ENCODE data around the gene OPCML. TPM values are rescaled to one million over a fixed set of nuclear protein-coding genes. Genes with fewer than 3 reads are reported as not detected.

Gene OPCML
- total RNA-seq, 1 donor = not detected

DNA sequence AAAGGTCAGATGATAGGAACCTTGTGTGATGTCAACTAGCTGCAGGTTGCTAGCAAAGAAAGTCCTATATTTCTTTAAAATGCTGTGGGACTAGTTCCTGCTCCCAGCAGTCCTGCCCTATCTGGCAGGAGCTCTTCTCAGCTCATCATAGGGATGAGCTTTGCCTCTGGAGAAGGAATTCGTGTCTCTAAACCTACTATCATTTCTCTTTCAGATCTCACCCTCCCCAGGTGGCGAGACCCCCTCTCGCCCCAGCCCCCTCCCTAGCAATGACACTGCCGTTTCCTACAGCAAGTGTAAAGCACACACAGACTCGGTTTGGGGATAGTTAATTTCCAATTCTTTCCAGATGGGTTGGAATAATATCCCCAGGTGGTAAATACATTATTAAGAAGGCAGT, 533.3 kb downstream of the OPCML start:
- DNase-seq (ENCODE audit: low read depth) = no peak
- TF ChIP-seq, protein P1, sequence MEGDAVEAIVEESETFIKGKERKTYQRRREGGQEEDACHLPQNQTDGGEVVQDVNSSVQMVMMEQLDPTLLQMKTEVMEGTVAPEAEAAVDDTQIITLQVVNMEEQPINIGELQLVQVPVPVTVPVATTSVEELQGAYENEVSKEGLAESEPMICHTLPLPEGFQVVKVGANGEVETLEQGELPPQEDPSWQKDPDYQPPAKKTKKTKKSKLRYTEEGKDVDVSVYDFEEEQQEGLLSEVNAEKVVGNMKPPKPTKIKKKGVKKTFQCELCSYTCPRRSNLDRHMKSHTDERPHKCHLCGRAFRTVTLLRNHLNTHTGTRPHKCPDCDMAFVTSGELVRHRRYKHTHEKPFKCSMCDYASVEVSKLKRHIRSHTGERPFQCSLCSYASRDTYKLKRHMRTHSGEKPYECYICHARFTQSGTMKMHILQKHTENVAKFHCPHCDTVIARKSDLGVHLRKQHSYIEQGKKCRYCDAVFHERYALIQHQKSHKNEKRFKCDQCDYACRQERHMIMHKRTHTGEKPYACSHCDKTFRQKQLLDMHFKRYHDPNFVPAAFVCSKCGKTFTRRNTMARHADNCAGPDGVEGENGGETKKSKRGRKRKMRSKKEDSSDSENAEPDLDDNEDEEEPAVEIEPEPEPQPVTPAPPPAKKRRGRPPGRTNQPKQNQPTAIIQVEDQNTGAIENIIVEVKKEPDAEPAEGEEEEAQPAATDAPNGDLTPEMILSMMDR (IDR thresholded peaks at IDR 0.05; ENCODE audit: insufficient read depth, low read depth, low read length) = no peak

DNA sequence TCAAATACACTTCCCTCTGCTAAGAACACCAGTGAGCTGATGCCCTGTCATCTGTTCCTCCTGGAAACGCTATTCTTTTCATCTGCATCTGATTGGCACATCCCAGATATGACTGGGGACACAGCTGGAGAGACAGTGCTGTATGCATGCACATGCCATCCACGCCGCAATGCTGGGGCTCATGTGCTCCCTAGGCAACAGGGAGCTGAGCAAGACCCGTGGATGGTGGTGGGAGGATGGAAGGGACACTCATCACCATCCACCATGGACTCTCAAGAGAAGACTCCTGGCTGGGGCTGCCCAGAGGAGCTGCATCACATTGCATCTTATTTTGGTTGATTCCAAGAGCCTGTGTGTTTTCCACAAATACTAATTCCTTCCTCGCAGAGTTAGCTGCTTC, 534.9 kb downstream of the OPCML start:
- no peak for DNase-seq (ENCODE audit: low read depth)
- no peak overlapping the region for H3K4me3 ChIP-seq (ENCODE audit: low read depth, low read length)
- TF ChIP-seq, protein P1 (IDR thresholded peaks at IDR 0.05; ENCODE audit: insufficient read depth, low read depth, low read length) = no peak

More for the DNA sequence above, 533.3 kb downstream of the OPCML start:
- no peak overlapping the region for H3K4me3 ChIP-seq (ENCODE audit: low read depth, low read length)

DNA sequence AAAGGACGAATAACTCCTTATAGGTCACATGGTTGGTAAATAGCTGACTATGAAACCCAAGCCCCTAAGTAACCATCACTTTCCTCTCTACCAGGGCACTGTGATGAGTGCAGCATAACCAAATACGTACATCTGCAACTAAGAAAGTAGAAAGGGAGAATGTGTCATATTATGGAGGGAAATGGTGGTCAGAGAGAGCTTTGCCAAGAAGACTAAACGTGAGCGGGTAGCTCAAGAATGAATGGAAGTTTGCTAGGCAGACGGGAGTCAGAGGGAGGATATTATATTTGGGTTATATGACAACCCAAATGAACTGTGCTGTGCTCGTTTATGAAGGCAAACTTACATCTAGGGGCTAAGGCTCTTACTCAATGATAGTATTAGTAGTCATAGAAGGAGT, 537.3 kb downstream of the OPCML start:
- H3K4me3 ChIP-seq (ENCODE audit: low read depth, low read length) = no peak overlapping the region
- TF ChIP-seq, protein P1 (IDR thresholded peaks at IDR 0.05; ENCODE audit: insufficient read depth, low read depth, low read length) = no peak
- DNase-seq (ENCODE audit: low read depth) = no peak

DNA sequence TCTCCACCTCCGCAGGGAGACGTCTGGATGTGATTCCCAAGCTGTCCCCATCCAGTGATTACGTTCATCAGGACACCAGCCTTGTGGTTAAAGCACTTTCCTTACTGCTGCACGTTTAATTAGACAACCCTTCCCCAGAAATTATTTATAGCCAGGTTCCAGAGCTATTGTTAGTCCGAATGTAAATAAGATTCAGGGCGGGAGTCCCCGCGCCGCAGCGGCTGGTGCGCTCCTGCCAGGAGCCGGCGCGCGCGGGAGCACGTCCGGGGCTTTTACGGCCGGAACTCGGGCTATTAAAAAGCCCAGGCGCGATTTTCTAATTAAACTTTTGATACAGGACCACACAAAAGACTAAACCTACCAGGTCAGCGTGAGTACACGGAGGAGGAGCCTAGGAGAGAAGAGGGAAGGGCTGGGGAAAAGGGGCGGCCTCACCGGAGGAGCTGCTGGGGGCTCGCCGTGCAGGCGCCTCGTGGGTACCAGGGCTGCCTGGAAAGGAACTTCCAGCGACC, 538.3 kb downstream of the OPCML start:
- TF ChIP-seq, protein P1 (IDR thresholded peaks at IDR 0.05; ENCODE audit: insufficient read depth, low read depth, low read length) = no peak
- no peak overlapping the region for H3K4me3 ChIP-seq (ENCODE audit: low read depth, low read length)
- no peak for DNase-seq (ENCODE audit: low read depth)

DNA sequence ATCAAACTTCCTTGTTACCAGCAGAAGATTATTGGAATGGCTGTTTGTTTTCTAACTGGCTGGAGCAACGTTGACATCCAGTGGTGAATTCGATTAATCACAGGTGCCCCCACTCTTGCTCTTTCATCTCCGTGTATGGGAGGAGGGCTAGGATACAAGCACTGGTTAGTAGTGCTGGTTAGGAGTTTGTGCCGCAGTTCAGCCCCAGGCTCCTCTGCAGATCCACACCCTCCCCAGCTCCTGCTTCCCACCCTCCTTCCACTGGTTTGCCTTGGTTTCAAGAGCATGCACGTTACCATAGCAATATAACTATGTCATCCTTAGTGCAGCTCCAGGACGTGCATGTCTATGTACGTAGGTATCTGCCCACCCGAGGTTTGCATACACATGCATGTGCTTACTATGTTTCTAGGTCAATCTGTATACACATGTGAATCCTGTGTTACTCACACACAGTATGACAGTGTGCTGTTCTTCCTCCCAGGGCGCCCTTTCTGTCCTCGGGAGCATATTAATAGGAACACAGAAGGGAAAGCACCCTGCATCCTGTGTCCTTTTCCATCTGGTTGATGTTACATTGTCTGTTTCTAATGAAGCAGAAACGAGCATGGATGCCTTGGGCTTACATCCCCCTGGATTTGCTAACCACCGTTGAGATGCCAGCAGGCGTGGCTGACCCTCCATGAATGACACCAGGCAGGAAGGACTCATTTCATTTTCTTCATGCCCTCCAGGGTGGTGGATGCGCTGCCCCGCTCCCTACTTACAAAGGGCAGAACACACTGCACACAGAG, 539.3 kb downstream of the OPCML start:
- TF ChIP-seq, protein P1 (IDR thresholded peaks at IDR 0.05; ENCODE audit: insufficient read depth, low read depth, low read length) = no peak
- DNase-seq (ENCODE audit: low read depth) = no peak
- no peak overlapping the region for H3K4me3 ChIP-seq (ENCODE audit: low read depth, low read length)

DNA sequence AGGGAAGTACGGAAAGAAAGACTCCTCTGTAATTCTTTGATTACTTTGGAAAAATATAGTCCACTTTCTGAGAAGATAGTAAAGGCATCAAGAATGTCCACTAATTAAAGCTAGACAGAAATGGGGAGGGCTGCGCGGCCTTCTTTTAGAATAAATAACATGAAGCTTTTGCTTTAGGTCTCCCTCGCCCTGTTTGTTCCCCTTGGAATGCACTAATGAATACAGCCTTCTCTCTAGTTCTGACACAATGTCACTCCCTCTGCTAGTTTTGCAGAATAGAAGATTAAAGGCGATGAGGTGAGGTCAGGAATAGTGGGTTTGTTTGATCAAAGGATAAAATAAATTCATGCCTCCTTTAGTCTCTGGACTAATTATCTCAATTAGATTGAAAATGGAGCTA, 543.9 kb downstream of the OPCML start:
- H3K4me3 ChIP-seq (ENCODE audit: low read depth, low read length) = no peak overlapping the region
- DNase-seq (ENCODE audit: low read depth) = no peak
- TF ChIP-seq, protein P1 (IDR thresholded peaks at IDR 0.05; ENCODE audit: insufficient read depth, low read depth, low read length) = no peak
